ENCODE results near the gene PPA2. TPM values are rescaled to one million over a fixed set of nuclear protein-coding genes. Genes with fewer than 3 reads are reported as not detected.

The PPA2 gene
- total RNA-seq, 1 experiment from 2014 or later: 76.4 TPM

GRCh38 chr4:105509714-105510113 is 35.9 kb upstream of the PPA2 start:
- Histone ChIP-seq H2AK5ac (ENCODE audit: insufficient read length, low read length) (no peak overlapping the region), H3K9ac (ENCODE audit: extremely low read depth, insufficient read length, low read length) (no peak overlapping the region), H2BK5ac (ENCODE audit: insufficient read length, low read length) (no peak overlapping the region), H3K27me3 (ENCODE audit: insufficient read depth, low read length) (no peaks in the 10 kb centered on the region), H3K4me2 (ENCODE audit: insufficient read depth, insufficient read length, low read length) (no peak overlapping the region), H3K79me2 (ENCODE audit: insufficient read depth, low read length) (no peaks in the 10 kb centered on the region), H4K91ac (ENCODE audit: insufficient read length, low read depth, low read length) (no peak overlapping the region), H2AFZ (ENCODE audit: low read length) (no peak overlapping the region), H2BK12ac (ENCODE audit: insufficient read length, low read depth, low read length) (no peak overlapping the region), H3K9me3 (ENCODE audit: control insufficient read depth, low read depth, low read length) (no peaks in the 10 kb centered on the region), H2BK120ac (ENCODE audit: low read depth, low read length, poor library complexity, severe bottlenecking) (no peak overlapping the region), H3K4me1 (ENCODE audit: insufficient read depth, low read length) (no peaks in the 10 kb centered on the region), H3K18ac (ENCODE audit: insufficient read length, low read depth, low read length) (no peak overlapping the region), H3K27ac (ENCODE audit: insufficient read length, low read depth, low read length) (no peak overlapping the region), H4K8ac (replicated peaks; ENCODE audit: insufficient read length, low read depth, low read length) (no peak overlapping the region), H2BK20ac (ENCODE audit: low read depth, low read length, poor library complexity, severe bottlenecking) (no peak overlapping the region), H4K20me1 (ENCODE audit: control insufficient read depth, insufficient read depth, insufficient read length) (no peaks in the 10 kb centered on the region), H4K5ac (ENCODE audit: insufficient read length, low read depth, low read length) (no peak overlapping the region), H2BK15ac (ENCODE audit: low read depth, low read length) (no peak overlapping the region), H3K4ac (ENCODE audit: low read depth, low read length) (no peak overlapping the region), H3K79me1 (ENCODE audit: insufficient read depth, low read depth, low read length, poor library complexity, severe bottlenecking) (no peaks in the 10 kb centered on the region), H3K23me2 (ENCODE audit: insufficient read length, low read depth, low read length, poor library complexity, severe bottlenecking) (no peaks in the 10 kb centered on the region), H3K14ac (ENCODE audit: insufficient read depth, low read length) (no peak overlapping the region), H3K56ac (ENCODE audit: insufficient read length, low read depth, low read length) (no peak overlapping the region), H3T11ph (ENCODE audit: low read length) (no peak overlapping the region), H3K23ac (ENCODE audit: insufficient read length, low read depth, low read length) (no peak overlapping the region)
- Mint-ChIP-seq H3K9me3 (peaks cover 7 to 8% of the 10 kb centered on the region in 2 experiments; a peak in 3 of 5 replicates), H3K4me3 (no peak overlapping the region), H3K36me3 (ENCODE audit: insufficient read depth in 1 of 3, low read depth in 3 of 3) (no peaks in the 10 kb centered on the region), H3K27ac (no peak overlapping the region), H3K4me1 (no peaks in the 10 kb centered on the region), H3K27me3 (ENCODE audit: low read depth) (peaks cover 15% of the 10 kb centered on the region)
- WGBS (ENCODE audit: extremely low coverage, insufficient read length, low lambda C conversion rate): no CpG with 5 or more reads among the region's 1 CpG
- no peak for TF ChIP-seq CTCF (conservative IDR thresholded peaks at IDR 0.05)
- DNase-seq: no peak

Data from H9 (cell line).